Right lobe of liver (tissue), 6 donors: ENCODE measurements around the gene RAD21L1. TPM values are rescaled to one million over a fixed set of nuclear protein-coding genes. Genes with fewer than 3 reads are reported as not detected.

Source experiments
- ATAC-seq, 4 donors: fragments of 200-7000 bp; cut with Tn5 transposase; one replicate each; pipeline ENCODE4 v1.9.1; 2020; ENCODE audit warnings: mild to moderate bottlenecking in 4 of 4, moderate library complexity in 4 of 4
- DNase-seq, 3 donors: peaks; one replicate each; pipeline ENCODE4 v3.0.0-alpha.2; 2020
- H3K27ac ChIP-seq, 3 donors: fragments of 200-600 bp; one replicate each; pipeline ENCODE4 v1.8.0; 2022
- H3K27me3 ChIP-seq, 2 donors: fragments of 200-600 bp; one replicate each; pipeline ENCODE4 v1.8.0; 2022
- H3K36me3 ChIP-seq, 4 donors: fragments of 200-600 bp; sonication (generic) in 1 of 4; one replicate each; pipeline versions ENCODE4 v1.5.1 to v1.8.0; 2017 to 2022; ENCODE audit warnings: control low read depth in 1 of 4
- H3K4me1 ChIP-seq, 4 donors: fragments of 200-600 bp; sonication (generic) in 1 of 4; one replicate each; pipeline versions ENCODE4 v1.5.1 to v1.8.0; 2017 to 2022; ENCODE audit warnings: control low read depth in 1 of 4
- H3K4me3 ChIP-seq, 3 donors: fragments of 200-600 bp; one replicate each; pipeline ENCODE4 v1.8.0; 2022
- H3K9me3 ChIP-seq, 4 donors: fragments of 200-600 bp; sonication (generic) in 1 of 4; one replicate each; pipeline versions ENCODE4 v1.5.1 to v1.8.0; 2017 to 2022; ENCODE audit warnings: control low read depth in 1 of 4
- CTCF ChIP-seq, 4 donors: fragments of 200-600 bp in 3 of 4; fragments of 450-650 bp in 1 of 4; IDR thresholded peaks; one replicate each; pipeline versions ENCODE4 v1.5.1 to v1.8.0; 2016 to 2022; ENCODE audit warnings: antibody characterized with exemption in 4 of 4, mild to moderate bottlenecking in 2 of 4
- POLR2A ChIP-seq: fragments of 450-650 bp; IDR thresholded peaks from one replicate; pipeline ENCODE4 v1.6.1; 2017; ENCODE audit warnings: antibody characterized with exemption, mild to moderate bottlenecking
- WGBS: methylation state at CpG from one replicate; pipeline ENCODE4 v1.1.6; 2018; ENCODE audit warnings: low coverage, low lambda C conversion rate; ENCODE audit not compliant: insufficient coverage; ENCODE audit errors: missing lambda C conversion rate; 5-methylcytosine and 5-hydroxymethylcytosine counted together
- intact Hi-C, 2 donors: fragments of 100-400 bp; cut with DNase I; formaldehyde crosslinking; loops; one replicate each; pipeline versions ENCODE4 v1.11.2 to v1.14.1; 2022
- total RNA-seq, 6 experiments: library from RNA; depleted of rRNA in 2 of 6; stranded (reverse); fragments of >200 nt in 2 of 6; fragmentation: NEBNext Ultra II Directional in 3 of 6; extraction: Animal tissue kit (Norgen Biotek cat#: 25700) in 3 of 6; gene quantifications; one replicate each; pipeline versions ENCODE4 v1.1.0 to v1.2.4, GENCODE V29; 2016 to 2023
- donor health status: DM: no; HTN: yes; CAD: no.
- donor health status: DM: no; HTN: no; CAD: no.
- donor health status: DM: no; HTN: no; CAD: no.
- donor health status: DM: no; HTN: yes; CAD: no.
- donor health status: DM: no; HTN: yes; CAD: no.

RAD21L1 gene
- total RNA-seq, 6 experiments from 2014 or later, result not detected

DNA sequence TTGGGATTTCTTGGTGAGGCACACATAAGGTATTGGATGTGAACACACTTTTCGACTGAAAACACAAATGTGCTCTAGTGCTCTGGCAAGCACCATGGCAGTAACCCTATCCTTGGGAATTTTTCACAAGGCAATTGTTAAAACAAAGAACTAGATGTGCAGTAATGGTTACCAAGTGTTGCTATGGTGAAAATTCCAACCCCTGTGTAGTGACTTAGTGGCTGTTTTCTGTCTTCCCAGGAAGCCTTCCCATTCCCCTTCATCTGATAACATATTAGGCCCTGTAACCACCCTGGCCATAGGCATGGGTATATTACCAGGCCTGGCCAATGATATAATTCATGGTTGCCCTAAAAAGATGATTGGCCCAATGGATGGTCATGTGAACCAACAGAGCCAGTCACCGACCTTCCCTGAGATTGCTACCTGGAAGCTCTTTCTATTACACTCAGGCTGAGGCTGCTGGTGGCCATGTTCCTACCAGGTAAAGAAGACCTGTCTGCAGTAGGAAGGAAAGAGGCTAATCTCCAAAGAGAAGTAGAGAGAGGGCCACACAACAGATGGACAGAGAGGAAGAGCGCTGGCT is 18.5 kb upstream of the RAD21L1 start:
- no peak for DNase-seq
- no peak overlapping the region for H3K27ac ChIP-seq
- intact Hi-C loops, result loop anchor here (10.0 kb wide), 2 partner anchors 243 to 393 kb away; no protein-coding TSS in a partner anchor
- H3K4me1 ChIP-seq, result no peaks in the 10 kb centered on the region
- no peaks in the 10 kb centered on the region for H3K27me3 ChIP-seq
- no peak overlapping the region for H3K4me3 ChIP-seq
- no peak for ATAC-seq
- no peaks in the 10 kb centered on the region for H3K36me3 ChIP-seq
- WGBS, result 92% methylated on average over 3 of the region's 3 CpGs
- H3K9me3 ChIP-seq, result no peaks in the 10 kb centered on the region
- no peak for TF ChIP-seq CTCF (IDR thresholded peaks at IDR 0.05)
- no peak for TF ChIP-seq POLR2A

DNA sequence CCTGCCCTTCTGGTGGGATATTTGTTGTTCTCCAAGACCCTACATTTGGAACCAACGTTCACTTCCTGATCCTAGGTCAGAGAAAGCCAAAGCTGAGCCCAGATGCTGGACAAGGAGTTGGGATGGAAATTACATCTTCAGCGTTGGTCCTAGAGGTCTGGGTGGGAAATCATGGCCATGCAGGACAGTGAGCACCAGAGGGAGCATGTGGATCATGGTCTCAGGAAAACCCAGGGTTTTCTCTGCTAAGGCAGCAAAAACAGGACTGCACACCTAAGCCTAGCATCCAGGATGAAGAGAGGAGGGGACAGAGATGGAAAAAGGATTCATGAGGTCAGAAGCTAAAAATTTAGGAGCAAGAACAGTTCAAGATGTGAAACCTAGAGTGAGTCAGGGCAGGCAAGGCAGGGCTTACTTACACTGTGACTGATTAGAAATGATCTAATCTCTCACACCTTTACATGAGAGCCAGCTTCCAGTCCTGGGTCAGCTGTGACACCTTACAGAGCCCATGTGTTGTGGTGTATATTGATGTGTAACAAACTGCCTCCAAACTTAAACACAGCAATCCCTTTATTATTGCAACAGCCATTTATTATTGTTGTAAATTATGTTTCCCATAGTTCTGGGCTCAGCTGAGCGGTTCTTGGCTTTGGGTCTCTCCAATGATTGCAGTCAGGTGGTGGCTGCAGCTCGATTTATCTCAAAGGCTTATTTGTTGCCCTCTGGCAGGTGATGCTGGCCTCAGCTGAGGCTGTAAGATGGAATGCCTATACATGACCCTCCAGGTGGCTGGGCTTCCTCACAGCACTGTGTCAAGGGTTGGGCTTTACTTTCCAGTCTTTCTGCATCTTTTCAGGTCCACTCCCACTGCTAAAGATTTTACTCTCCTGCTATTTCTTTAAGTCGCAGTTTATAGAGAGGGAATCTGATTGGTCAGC is 16.1 kb upstream of the RAD21L1 start:
- intact Hi-C loops, result loop anchor here (10.0 kb wide), 2 partner anchors 245 to 395 kb away; no protein-coding TSS in a partner anchor
- ATAC-seq (no peak), DNase-seq (no peak)

DNA sequence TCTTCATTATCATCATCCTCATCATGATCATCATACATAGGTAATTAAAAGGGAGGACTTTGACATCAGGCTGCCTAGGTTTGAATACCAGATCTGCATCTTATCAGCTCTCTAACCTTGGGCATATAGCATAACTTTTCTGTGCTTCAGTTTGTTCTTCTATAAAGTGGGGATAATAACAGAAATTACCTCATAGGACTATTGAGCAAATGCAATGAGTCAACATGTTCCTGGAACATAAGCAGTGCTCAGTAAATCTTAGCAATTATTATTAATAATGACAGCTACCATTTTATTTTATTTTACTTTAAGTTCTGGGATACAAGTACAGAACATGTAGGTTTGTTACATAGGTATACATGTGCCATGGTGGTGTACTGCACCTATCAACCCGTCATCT is 15.3 kb upstream of the RAD21L1 start:
- no peak overlapping the region for H3K27ac ChIP-seq
- no peak for ATAC-seq
- H3K4me3 ChIP-seq, result no peak overlapping the region

More for the DNA sequence above, 16.1 kb upstream of the RAD21L1 start:
- TF ChIP-seq CTCF (IDR thresholded peaks at IDR 0.05) (no peak), POLR2A (no peak)
- no peak overlapping the region for H3K27ac ChIP-seq
- no peaks in the 10 kb centered on the region for H3K36me3 ChIP-seq
- H3K9me3 ChIP-seq, result no peaks in the 10 kb centered on the region
- no peaks in the 10 kb centered on the region for H3K4me1 ChIP-seq
- WGBS, result 46% methylated on average over 5 of the region's 5 CpGs
- no peaks in the 10 kb centered on the region for H3K27me3 ChIP-seq
- no peak overlapping the region for H3K4me3 ChIP-seq

GRCh38 chr20:1212023-1212422 is 13.8 kb upstream of the RAD21L1 start:
- DNase-seq (no peak), ATAC-seq (no peak)
- no peak overlapping the region for H3K27ac ChIP-seq
- H3K4me3 ChIP-seq, result no peak overlapping the region
- H3K4me1 ChIP-seq, result no peaks in the 10 kb centered on the region
- TF ChIP-seq CTCF (IDR thresholded peaks at IDR 0.05) (no peak), POLR2A (no peak)
- no peaks in the 10 kb centered on the region for H3K27me3 ChIP-seq
- intact Hi-C loops, result no loop called here
- H3K36me3 ChIP-seq, result no peaks in the 10 kb centered on the region
- H3K9me3 ChIP-seq, result no peaks in the 10 kb centered on the region

More for the DNA sequence above, 15.3 kb upstream of the RAD21L1 start:
- Histone ChIP-seq H3K4me1 (no peaks in the 10 kb centered on the region), H3K36me3 (no peaks in the 10 kb centered on the region), H3K27me3 (no peaks in the 10 kb centered on the region), H3K9me3 (no peaks in the 10 kb centered on the region)
- intact Hi-C loops, result no loop called here
- 67% methylated on average over 1 of the region's 1 CpG for WGBS
- DNase-seq, result no peak
- TF ChIP-seq CTCF (IDR thresholded peaks at IDR 0.05), result no peak
- TF ChIP-seq POLR2A, result no peak
